Astrocyte of the spinal cord (primary cell): ENCODE results near the gene H1-8.

ENCODE experiments used
- DNase-seq: peaks from one replicate; pipeline ENCODE4 v3.0.0; 2011; ENCODE audit warnings: low read depth, low spot score
- H3K4me3 ChIP-seq: 2 replicates; pipeline ENCODE4 v1.5.1; 2011; ENCODE audit warnings: low read depth, mild to moderate bottlenecking, low read length, moderate library complexity
- CTCF ChIP-seq: IDR thresholded peaks from 2 replicates; pipeline ENCODE4 v1.5.1; 2012; ENCODE audit warnings: low read depth, mild to moderate bottlenecking, low read length, inconsistent platforms
- in situ Hi-C: cut with HindIII; loops from 2 replicates; pipeline ENCODE4 v1.10.0; 2017; ENCODE audit warnings: low sequenced_read_pairs

H1-8 gene

GRCh38 chr3:129564981-129565644, 22.1 kb downstream of the H1-8 start:
- DNase-seq, result no peak
- in situ Hi-C loops, result no loop called here
- no peak overlapping the region for H3K4me3 ChIP-seq
- TF ChIP-seq CTCF, result no peak

DNA sequence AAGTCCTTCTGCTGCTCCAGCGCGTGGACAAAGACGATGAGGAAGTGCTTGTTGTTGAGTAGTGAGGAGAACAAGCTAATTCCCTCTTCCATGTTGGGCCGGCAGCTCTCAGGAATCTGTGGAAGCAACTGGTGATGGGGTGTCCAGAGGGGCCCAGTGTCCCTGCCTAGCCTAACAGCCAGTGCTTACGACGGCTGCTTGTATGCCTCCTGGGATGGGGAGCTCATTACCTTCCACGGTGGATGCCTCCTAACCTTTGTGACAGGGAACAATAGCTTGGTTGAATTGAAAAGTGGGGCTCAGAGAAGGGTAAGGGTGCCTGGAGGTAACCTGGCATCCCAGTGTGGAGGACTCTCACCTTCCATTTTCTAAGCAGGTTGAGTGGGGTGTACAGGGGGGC, 22.9 kb downstream of the H1-8 start:
- no peak overlapping the region for H3K4me3 ChIP-seq
- in situ Hi-C loops, result no loop called here
- TF ChIP-seq CTCF, result no peak
- no peak for DNase-seq

- no peak overlapping the region for H3K4me3 ChIP-seq
- no peak for DNase-seq
- in situ Hi-C loops, result no loop called here
- TF ChIP-seq CTCF, result no peak
These were observed 24.3 kb downstream of the H1-8 start for GRCh38 chr3:129567176-129567705.

- no peak for TF ChIP-seq CTCF
- no peak for DNase-seq
- no peak overlapping the region for H3K4me3 ChIP-seq
- in situ Hi-C loops, result no loop called here
These were observed 25.0 kb downstream of the H1-8 start for GRCh38 chr3:129567939-129568338.

- TF ChIP-seq CTCF, result no peak
- DNase-seq, result no peak
- no peak overlapping the region for H3K4me3 ChIP-seq
- in situ Hi-C loops, result no loop called here
These were observed 26.9 kb downstream of the H1-8 start for GRCh38 chr3:129569856-129570255.

DNA sequence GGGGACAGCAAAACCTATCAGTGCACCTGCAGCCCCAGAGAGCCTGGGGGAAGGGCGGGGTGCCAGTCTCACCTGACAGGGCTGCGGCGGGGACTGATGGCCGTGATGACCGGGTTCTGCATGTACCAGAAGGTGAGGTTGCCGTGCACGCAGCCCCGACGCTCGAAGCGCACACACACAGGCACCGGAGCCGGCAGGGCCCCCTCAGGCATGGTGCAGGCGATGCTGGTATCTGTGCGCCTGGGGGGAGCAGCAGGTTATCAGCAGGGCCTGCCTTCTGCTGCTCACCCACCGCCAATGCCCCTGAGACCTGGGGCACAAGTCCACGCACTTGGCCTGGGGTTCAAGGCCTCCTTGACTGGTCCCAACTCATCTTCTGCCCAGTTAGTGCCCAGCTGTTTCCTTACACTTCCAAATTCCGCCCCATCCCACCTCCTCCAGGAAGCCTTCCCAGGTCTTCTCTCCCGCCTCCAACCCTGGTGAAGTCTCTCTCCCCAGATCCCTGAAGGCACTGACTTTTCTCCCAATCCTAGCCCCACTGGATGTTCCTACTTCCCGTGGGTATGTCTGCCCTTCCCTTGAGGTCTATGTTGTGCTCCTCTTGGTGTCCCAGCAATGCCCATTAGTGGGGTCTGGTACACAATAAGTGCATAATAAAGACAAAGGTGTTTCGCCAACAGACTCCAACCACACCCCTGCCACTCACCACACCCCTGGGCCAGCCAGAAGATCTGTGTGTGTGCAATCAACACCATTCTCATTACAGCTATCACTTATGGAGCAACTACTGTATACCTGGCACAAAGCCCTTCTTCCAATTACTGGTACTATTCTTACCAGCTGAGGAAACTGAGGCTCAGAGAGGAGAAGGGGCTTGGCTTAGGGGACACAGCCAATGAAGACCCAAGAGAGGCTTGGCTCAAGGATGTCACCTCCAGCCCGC, 28.9 kb downstream of the H1-8 start:
- H3K4me3 ChIP-seq, result no peak overlapping the region
- DNase-seq, result no peak
- in situ Hi-C loops, result no loop called here
- no peak for TF ChIP-seq CTCF
